Upper lobe of left lung (tissue), 4 donors: ENCODE data around the gene CDKN2D.

ENCODE experiments used
- CTCF ChIP-seq, 6 experiments: fragments of 450-650 bp in 4 of 6; fragments of 200-600 bp in 2 of 6; sonication (generic) in 2 of 6; IDR thresholded peaks; one replicate each; pipeline ENCODE4 v1.5.1; 2016 to 2019; ENCODE audit warnings: antibody characterized with exemption in 6 of 6
- POLR2A ChIP-seq, 4 donors: fragments of 450-650 bp; IDR thresholded peaks; one replicate each; pipeline ENCODE4 v1.5.1; 2016 to 2017; ENCODE audit warnings: antibody characterized with exemption in 4 of 4, mild to moderate bottlenecking in 2 of 4

- no peak for TF ChIP-seq CTCF (IDR thresholded peaks at IDR 0.05)
- no peak for TF ChIP-seq POLR2A (IDR thresholded peaks at IDR 0.05)
Observed at GRCh38 chr19:10516671-10517286, 52.0 kb downstream of the CDKN2D start.
